HG03378 (cell line): ENCODE results near the gene HIF3A.

ENCODE experiments used
- ATAC-seq: cut with Tn5 transposase; IDR thresholded peaks from one replicate; pipeline ENCODE4 v1.9.1; 2021; ENCODE audit warnings: mild to moderate bottlenecking, moderate library complexity; ENCODE audit not compliant: unreplicated experiment

Gene HIF3A

DNA sequence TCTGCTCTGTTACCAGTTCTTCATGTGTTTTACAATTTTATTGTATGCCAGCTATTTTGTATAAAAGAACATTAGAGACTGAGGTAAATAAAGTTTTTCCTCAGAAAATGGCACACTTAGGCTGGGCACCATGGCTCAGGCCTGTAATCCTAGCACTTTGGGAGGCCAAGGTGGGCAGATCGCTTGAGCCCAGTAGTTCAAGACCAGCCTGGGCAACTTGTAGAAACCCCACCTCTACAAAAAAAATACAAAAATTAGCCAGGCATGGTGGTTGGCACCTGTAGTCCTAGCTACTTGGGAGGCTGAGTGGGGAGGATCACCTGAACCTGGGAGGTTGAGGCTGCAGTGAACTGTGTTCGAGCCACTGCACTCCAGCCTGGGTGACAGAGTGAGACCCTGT, 84.5 kb downstream of the HIF3A start:
- no peak for ATAC-seq

DNA sequence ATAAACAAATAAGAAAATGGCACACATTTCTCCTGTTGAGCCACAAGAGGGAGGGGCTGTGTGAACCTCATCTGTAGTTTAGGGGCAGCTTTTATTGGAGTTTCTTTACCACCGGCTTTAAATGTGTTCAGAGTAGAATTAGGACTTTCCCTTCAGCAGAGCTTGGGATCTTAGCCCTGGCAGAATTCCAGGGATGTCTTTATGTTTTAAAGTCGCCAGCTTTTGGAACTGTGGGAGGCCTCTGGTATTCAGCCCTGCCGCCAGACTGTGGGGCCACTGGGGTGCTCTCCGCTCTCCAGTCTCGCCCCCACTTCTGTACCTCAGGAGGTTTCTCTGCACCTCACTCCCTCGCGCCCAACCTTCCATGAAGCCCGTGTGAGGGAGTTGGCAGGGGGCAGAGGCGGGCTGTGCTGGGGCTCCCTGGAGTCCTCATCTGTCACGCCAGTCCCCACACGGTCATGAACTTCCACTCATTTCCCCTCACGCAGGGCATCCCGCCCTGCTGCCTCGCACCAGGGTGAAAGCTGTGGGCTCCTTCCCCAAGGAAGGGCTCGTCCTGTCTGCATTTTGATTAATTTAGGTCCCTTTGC, 85.0 kb downstream of the HIF3A start:
- ATAC-seq: no peak

DNA sequence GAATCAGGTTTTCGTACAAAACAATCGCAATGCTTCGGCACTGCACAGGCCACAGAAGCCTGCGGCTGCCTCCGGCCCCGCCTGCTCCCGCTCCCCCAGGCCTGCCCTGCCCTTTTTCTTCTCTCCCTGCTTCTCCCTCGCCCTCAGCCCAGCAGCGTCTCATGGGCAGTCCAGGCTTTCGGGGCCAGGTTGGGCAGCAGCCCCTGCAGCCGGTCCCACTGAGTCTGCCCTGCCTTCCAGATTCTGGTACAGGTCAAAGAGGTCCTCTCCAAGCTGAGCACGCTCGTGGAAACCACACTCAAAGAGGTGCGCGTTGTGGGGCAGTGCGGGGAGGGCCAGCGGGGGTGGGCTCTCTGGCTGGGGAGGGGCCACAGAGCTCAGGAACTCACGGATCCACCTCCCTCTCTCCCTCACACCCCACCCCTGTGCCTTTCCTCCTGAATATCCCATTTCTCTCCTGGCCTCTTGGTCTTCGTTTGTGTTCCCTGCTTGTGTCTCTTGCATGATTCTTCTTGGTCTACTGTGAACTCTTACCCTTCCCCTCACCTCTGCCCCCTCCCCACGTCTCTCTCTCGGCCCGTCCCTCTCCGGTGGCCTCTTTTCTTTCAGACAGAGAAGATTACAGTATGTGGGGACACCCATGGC, 86.5 kb downstream of the HIF3A start:
- ATAC-seq: no peak

DNA sequence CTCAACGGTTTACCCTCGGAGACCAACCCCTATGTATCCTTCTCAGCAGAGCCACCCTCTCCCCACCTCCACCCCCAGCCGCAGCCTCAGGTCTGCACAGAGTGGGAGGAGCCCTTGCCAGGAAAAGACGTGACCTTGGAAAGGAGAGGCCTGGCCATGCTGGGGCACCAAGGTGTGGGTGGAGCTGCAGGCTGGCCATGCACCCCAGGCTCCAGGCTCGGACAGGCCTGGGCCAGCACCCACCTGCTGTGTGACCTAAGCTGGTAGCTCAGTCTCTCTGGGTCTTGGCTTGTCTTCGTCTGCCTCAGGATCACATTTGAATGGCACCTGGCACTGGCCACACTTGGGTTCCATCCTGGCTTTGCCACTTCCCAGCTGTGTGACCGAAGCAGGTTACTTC, 87.0 kb downstream of the HIF3A start:
- ATAC-seq: no peak

DNA sequence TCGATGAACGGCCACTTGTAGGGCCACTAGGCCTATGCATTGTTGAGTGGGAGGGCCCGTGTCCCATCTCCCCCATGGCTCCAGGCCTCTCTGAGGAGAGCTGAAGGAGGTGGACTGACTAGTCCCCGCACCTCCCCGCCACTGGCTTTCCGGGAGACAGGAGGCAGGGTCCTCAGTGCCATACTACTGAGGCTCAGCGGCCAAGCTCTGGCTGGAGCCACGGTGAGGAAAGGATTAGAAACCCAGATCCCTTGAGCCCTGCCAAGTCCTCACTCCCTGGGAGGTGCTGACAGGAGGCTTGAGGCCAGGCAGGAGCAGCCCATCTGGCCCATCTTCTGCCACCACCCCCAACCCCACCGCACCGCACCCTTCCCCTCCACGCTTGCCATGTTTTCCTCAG, 87.6 kb downstream of the HIF3A start:
- ATAC-seq: no peak

DNA sequence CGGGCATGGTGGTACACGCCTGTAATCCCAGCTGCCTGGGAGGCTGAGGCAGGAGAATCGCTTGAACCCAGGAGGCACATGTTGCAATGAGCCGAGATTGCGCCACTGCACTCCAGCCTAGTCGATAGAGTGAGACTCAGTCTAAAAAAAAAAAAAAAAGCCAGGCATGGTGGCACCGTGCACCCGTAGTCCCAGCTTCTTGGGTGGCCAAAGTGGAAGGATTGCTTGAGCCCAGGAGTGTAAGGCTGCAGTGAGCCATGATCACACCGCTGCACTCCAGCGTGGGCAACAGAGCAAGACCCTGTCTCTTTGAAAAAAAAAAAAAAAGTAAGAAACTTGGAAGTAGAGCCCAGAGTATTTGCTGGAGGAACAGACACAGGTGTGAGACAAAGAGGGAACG, 88.8 kb downstream of the HIF3A start:
- ATAC-seq: no peak

DNA sequence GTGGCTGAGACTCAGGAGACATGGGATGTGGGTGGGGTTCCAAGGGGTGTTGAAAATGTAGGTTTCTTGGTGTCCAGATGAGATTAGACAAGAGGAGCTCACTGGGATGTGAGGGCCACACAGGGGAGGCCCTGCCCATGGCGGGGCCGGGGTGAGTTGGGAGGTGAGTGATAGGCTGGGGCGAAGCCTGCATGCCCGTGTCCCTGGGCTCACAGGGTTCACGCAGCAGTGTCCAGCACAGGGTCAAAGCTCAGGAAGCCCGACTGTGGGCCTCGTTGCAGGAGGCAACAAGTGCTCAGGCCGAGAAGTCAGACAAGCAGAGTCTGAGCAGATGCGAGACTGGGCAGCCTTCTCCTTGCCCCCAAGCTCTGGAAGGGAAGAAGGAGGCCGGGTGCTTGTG, 89.3 kb downstream of the HIF3A start:
- no peak for ATAC-seq

DNA sequence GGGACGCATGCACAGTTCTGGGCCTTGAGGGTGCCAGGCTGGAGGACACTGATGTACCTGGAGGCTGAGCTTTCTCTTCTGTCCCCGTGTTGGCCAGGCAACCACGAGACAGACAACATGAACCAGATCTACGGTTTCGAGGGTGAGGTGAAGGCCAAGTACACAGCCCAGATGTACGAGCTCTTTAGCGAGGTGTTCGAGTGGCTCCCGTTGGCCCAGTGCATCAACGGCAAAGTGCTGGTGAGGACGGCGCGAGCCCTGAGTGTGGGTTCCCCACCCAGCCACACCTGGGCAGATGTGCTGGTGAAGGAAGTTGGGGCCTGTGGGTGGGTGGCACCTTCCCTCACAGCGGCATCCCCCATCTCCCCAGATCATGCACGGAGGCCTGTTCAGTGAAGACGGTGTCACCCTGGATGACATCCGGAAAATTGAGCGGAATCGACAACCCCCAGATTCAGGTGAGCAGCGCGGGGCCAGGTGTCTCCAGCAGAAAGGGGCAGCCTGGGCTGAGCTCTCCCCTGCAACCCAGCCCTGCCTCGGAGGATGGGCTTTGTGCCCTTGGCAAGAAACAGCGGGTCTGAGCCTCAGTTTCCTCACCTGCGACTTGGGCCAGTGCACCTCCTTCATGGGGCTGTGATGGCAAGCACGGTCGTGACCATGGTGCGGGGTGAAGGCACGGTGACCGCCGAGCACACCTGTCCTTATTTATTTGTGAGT, 90.3 kb downstream of the HIF3A start:
- no peak for ATAC-seq

DNA sequence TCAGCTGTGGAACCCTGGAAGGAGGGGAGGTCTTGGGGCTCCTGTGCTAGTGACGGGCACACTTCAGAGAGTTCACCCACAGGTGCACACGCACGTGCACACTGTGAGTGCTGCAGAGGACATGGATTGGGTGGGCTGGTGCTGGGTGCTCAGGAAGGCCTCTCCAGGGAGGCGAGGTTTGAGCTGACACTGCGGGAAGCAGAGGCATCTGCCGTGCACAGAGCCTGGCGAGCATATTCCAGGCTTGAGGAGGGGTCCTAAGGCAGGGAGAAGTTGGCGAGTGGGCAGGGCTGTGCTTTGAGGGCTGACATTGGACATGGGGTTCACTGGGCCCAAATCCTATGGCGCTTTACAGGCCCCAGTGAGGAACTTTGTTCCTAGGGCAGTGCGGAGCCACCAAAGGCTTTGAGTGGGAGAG, 90.9 kb downstream of the HIF3A start:
- ATAC-seq: no peak

DNA sequence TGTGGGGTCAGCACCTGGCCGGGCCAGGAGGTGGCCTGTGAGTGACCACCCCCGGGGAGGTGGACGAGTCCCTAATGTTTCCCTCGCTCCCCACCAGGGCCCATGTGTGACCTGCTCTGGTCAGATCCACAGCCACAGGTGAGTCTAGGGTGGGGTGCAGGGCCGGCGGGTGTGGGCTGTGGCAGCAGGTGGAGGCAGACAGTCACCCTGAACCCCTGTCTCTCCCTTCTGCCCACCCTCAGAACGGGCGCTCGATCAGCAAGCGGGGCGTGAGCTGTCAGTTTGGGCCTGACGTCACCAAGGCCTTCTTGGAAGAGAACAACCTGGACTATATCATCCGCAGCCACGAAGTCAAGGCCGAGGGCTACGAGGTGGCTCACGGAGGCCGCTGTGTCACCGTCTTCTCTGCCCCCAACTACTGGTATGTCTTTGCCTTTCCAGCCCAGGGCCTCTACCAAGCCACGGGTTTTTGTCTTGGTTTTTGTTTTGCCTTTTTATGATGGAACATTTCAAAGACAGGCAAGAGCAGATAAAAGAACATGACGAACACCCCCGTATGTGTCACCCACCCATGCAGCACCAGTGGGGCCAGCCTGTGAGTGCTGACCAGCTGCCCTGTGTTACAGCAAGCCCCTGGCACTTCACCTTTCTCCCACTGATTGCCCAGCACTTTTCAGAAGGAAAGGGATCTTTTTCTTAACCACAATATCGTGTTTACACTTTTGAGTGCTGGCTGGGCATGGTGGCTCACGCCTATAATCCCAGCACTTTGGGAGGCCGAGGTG, 91.7 kb downstream of the HIF3A start:
- ATAC-seq: no peak

DNA sequence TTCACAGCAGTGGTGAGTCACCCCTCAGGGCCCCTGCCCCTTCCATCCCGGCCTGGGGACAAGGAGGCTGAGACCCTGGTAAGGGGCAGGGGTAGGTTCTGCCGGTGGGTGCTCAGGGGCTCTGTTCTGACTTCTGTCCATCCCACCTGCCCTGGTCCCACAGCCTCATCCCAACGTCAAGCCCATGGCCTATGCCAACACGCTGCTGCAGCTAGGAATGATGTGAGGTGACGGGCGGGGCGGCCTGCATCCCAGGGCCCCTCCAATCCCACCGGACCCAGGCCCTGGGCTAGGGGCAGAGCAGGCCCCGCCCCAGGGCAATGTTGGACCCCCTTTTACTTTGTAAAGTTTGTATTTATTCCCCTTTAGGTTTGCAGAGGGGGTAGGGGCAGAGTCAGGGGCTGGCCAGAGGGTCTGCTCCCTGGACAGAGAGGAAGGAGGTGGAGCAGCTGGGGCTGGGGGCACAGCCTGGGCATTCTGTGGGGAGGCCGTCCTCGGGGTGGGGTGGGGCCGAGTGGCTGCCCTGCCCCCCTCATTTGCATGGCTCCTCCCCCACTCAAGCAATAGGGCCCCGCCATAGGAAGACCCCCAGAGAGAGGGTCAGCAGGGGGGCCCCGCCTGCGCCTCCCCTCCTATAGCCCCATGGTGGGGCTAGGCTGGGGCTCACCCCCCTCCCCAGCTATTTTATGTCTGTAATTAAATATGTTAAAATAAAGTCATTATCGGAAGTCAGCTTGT, 93.4 kb downstream of the HIF3A start:
- no peak for ATAC-seq

DNA sequence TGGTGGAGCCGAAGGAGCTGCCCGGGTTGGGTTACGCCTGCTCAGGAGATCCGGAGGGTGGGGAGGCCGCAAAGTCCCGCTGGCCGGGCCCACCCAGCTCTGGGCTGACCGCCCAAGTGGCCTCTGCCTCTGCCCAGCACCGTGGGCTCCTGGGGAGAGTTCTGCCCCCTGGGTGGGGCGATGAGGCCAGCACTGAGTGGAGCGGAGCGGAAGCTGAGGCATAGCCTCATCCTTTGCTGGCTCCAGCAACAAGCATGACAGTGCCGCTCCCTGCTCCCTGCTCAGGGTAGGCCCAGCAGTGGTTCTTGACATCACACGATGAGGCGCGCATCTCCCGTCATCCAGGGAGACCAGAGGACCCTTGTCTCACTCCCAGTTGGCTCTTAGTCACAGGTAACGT, 94.0 kb downstream of the HIF3A start:
- ATAC-seq: no peak

DNA sequence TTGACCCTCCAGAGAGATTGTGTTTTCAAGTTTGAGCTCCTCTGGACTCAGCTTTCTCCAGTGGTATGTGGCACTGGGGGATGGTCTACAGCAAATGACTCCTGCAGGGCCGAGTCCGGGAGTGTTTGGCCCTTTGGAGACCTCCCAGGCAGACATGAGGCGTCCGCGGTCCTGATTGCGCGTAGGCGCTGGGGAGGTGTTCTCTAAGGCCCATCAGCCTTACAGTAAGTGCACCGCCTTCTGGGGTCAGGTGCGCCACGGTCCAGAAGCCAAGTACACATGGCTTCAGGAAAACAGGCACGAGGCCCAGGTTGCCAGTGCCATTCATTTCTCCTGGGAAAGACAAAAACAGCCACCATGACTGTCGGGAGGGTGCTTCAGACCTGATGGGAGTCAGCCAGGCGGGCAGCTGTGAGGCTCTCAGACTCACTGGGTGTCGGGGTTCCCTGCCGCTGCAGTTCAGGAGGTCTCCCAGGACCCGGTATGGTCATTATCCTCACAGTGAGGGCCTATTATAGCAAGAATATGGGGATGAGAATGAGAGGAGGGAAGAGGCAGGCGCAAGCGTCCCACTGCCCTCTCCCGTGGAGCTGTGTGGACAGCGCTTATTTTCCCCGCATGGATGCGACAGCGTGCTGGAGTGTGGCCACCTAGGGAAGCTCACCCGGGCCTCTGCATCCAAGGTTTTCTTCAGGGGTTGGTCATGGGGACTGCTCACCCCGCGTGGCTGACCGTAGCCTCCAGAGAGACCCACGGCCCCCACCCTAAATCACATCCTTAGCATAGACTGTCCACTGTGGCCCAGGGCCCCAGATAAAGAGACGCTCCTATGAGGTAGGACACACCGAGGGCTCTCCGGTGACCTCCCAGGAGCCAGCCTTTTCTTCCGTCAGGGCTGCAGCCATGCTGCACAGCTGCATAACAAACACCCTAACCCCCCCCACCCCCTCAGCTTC, 94.7 kb downstream of the HIF3A start:
- no peak for ATAC-seq

DNA sequence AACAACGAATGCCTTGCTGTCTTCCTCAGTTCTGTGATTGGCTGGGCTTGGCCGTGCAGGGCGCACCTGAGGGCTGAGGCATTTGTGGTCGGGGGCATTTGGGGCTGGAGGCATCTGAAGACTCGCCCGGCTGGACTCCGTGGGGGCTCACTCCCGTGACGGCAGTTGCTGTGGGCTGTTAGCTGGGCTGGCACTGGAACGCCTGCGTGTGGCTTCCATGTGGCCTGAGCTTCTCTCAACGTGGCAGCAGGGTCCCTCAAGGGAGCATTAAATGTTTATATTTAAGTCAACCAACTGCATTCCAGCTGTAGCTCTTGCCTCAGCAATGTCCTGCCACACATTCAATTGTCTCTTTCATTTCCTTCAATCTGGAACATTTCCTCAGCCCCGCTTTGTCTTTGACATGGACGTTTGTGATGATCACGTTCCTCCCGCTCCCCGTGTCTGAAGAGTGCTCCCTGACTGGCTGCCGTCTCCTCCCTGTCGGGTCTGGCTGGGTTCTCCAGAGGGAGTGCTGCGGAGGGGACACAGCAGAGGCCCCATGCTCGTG, 95.5 kb downstream of the HIF3A start:
- no peak for ATAC-seq

DNA sequence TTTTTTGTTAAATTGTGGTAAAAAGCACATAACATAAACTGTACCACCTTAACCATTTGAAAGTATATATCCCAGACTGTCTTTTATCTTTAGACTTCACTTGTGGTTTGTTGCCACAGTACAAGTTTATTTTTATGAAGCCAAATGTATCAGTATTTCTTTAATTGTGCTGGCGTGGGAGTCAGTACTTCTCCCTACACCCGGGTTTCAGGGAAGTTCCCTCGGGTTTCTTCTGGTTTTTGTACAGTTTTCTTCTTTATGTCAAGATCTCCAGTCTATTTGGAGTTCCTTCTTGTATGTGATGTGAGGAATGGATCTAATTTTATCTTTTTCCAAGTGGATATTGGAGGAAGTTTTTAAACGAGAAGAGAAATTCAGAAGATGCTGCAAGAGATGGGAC, 96.0 kb downstream of the HIF3A start:
- no peak for ATAC-seq
